ENCODE data around the gene KAZALD1. TPM values are rescaled to one million over a fixed set of nuclear protein-coding genes. Genes with fewer than 3 reads are reported as not detected.

KAZALD1 gene
- total RNA-seq, 1 experiment from 2014 or later = 24.9 TPM

GRCh38 chr10:101065481-101066145 lies 3.8 kb downstream of the KAZALD1 start:
- DNase-seq (no peak), ATAC-seq (no peak)
- Histone ChIP-seq H3K9me3 (ENCODE audit: low read length) (no peaks in the 10 kb centered on the region), H3K4me1 (ENCODE audit: insufficient read depth, low read length) (peaks cover 36% of the 10 kb centered on the region), H3K27ac (ENCODE audit: low read length) (peak overlapping the region; percentile 80), H3K36me3 (ENCODE audit: low read depth, low read length) (no peaks in the 10 kb centered on the region), H3K79me2 (ENCODE audit: low read length) (peaks cover 29% of the 10 kb centered on the region), H4K20me1 (ENCODE audit: low read length) (no peaks in the 10 kb centered on the region), H3K4me2 (ENCODE audit: low read length) (peak overlapping the region; percentile 89), H3K9me2 (replicated peaks; ENCODE audit: low read length) (no peaks in the 10 kb centered on the region), H3K4me3 (ENCODE audit: low read length) (peak overlapping the region; percentile 72), H2AFZ (ENCODE audit: low read length) (peak overlapping the region; percentile 86), H3F3A (ENCODE audit: low read length, unreplicated experiment) (no peaks in the 10 kb centered on the region), H3K27me3 (ENCODE audit: low read length) (no peaks in the 10 kb centered on the region), H3K9ac (ENCODE audit: low read length) (peak overlapping the region; percentile 67)
- BruUV-seq (replicated peaks) = no TSS peak
- ChIA-PET POLR2A (ENCODE audit: unreplicated experiment) (no interaction called here), CTCF (interaction anchor here (1.2 kb wide), 1 partner anchor 16 kb away, joined by 5 read pairs; no protein-coding TSS in a partner anchor)
- intact Hi-C loops (cut with micrococcal nuclease) = loop anchor here (1.0 to 2.0 kb wide), 2 partner anchors 13 to 24 kb away; no protein-coding TSS in a partner anchor
- TF ChIP-seq EZH2phosphoT487 (IDR thresholded peaks at IDR 0.05; ENCODE audit: borderline replicate concordance, low read length) (no peak), EZH2 (IDR thresholded peaks at IDR 0.05; ENCODE audit: low read length, unreplicated experiment) (no peak), CTCF (conservative IDR thresholded peaks at IDR 0.05; ENCODE audit: low read depth, low read length) (no peak)

- no peaks in the 10 kb centered on the region for H3K9me2 ChIP-seq (replicated peaks; ENCODE audit: low read length)
- H3K27me3 ChIP-seq (ENCODE audit: low read length) = no peaks in the 10 kb centered on the region
- H3K27ac ChIP-seq (ENCODE audit: low read length) = peak overlapping the region; percentile 80
- DNase-seq (peak; percentile 80), ATAC-seq (peak; percentile 53)
- H3K4me3 ChIP-seq (ENCODE audit: low read length) = peak overlapping the region; percentile 72
- peak overlapping the region; percentile 89 for H3K4me2 ChIP-seq (ENCODE audit: low read length)
- no peaks in the 10 kb centered on the region for H3F3A ChIP-seq (ENCODE audit: low read length, unreplicated experiment)
- peak overlapping the region; percentile 67 for H3K9ac ChIP-seq (ENCODE audit: low read length)
- TF ChIP-seq CTCF (conservative IDR thresholded peaks at IDR 0.05; ENCODE audit: low read depth, low read length) = peak; percentile 58
- no peak for TF ChIP-seq EZH2phosphoT487 (IDR thresholded peaks at IDR 0.05; ENCODE audit: borderline replicate concordance, low read length)
- no peaks in the 10 kb centered on the region for H3K36me3 ChIP-seq (ENCODE audit: low read depth, low read length)
- no TSS peak for BruUV-seq (replicated peaks)
- peaks cover 27% of the 10 kb centered on the region for H3K79me2 ChIP-seq (ENCODE audit: low read length)
- no peaks in the 10 kb centered on the region for H4K20me1 ChIP-seq (ENCODE audit: low read length)
- POLR2A ChIA-PET (ENCODE audit: unreplicated experiment) = interaction anchor here (0.5 to 0.6 kb wide), 2 partner anchors 24 to 531 kb away, joined by 8 to 9 read pairs; partner anchors contain the start of gene HIF1AN
- peak overlapping the region; percentile 86 for H2AFZ ChIP-seq (ENCODE audit: low read length)
- intact Hi-C loops (cut with micrococcal nuclease) = loop anchor here (1.0 to 2.0 kb wide), 2 partner anchors 14 to 25 kb away; no protein-coding TSS in a partner anchor
- CTCF ChIA-PET = interaction anchor here (0.5 to 1.3 kb wide), 6 partner anchors 14 to 1049 kb away, joined by 3 to 6 read pairs (median 5); no protein-coding TSS in a partner anchor
- peaks cover 34% of the 10 kb centered on the region for H3K4me1 ChIP-seq (ENCODE audit: insufficient read depth, low read length)
- H3K9me3 ChIP-seq (ENCODE audit: low read length) = no peaks in the 10 kb centered on the region
Measured at GRCh38 chr10:101066146-101066895, 4.5 kb downstream of the KAZALD1 start.
